ENCODE results near the gene PARP12. TPM values are rescaled to one million over a fixed set of nuclear protein-coding genes. Genes with fewer than 3 reads are reported as not detected.

The PARP12 gene
- total and polyA plus RNA-seq, 9 of the 15 experiments (the other 6 are each of a cell fraction or from before 2014, with no cell fraction given) = 4.6 to 40.4 (median 23.5) TPM

GRCh38 chr7:140003913-140004382, 58.8 kb downstream of the PARP12 start:
- Histone ChIP-seq H4K20me1 (replicated peaks; ENCODE audit: control insufficient read depth, insufficient read depth, low read length) (no peaks in the 10 kb centered on the region), H3K9me3 (replicated peaks; ENCODE audit: control insufficient read depth, insufficient read depth, low read depth, low read length) (no peaks in the 10 kb centered on the region), H3K27me3 (ENCODE audit: control insufficient read depth in 2 of 2, insufficient read depth in 2 of 2, low read length in 2 of 2) (peaks cover 0 to 9% of the 10 kb centered on the region in 2 experiments; a peak in 2 of 5 replicates), H3K79me2 (ENCODE audit: control insufficient read depth, insufficient read depth, low read length) (no peaks in the 10 kb centered on the region), H3K9me1 (ENCODE audit: control insufficient read depth, insufficient read depth, low read length) (no peaks in the 10 kb centered on the region), H3K4me1 (replicated peaks in 1 of 2; ENCODE audit: control insufficient read depth in 2 of 2, insufficient read depth in 2 of 2, low read length in 2 of 2) (peaks cover 10 to 11% of the 10 kb centered on the region in 2 experiments; a peak in 4 of 5 replicates), H3K4me3 (no peak overlapping the region), H3K27ac (ENCODE audit: extremely low read depth, low read depth, low read length) (no peak overlapping the region), H3K9ac (ENCODE audit: insufficient read depth in 1 of 2, low read depth in 2 of 2, low read length in 2 of 2) (no peak overlapping the region), H2AFZ (ENCODE audit: low read depth, low read length) (peak overlapping the region; percentile 56; the same call in 1 of the 2 replicates), H3K36me3 (ENCODE audit: control insufficient read depth, insufficient read depth, low read length) (no peaks in the 10 kb centered on the region), H3K4me2 (ENCODE audit: insufficient read depth, low read length) (no peak overlapping the region)
- DNase-seq (ENCODE audit: extremely low read depth in 1 of 4, low spot score in 3 of 4) (peak; percentile 81 to 84 (median 84)), ATAC-seq (peak; percentile 73), FAIRE-seq (peak; percentile 85)
- CTCF ChIA-PET (ENCODE audit: low intra/inter-chr PET ratio) = interaction anchor here (1.0 to 5.4 kb wide), 8 partner anchors 228 to 504 kb away, joined by 3 to 92 read pairs (median 16); no protein-coding TSS in a partner anchor
- in situ Hi-C loops (cut with MboI) (loop anchor here (5.0 kb wide), 3 partner anchors 232 to 502 kb away; no protein-coding TSS in a partner anchor), intact Hi-C loops (cut with micrococcal nuclease) (loop anchor here (1.0 to 5.0 kb wide), 9 partner anchors 87 to 572 kb away; no protein-coding TSS in a partner anchor)
- BruUV-seq (replicated peaks) = no TSS peak
- POLR2A ChIA-PET = no interaction called here
- 15% methylated on average over 9 of the region's 9 CpGs for WGBS (ENCODE audit: insufficient coverage, low coverage, missing lambda C conversion rate)
- TF ChIP-seq SNIP1 (IDR thresholded peaks at IDR 0.05; ENCODE audit: low read depth) (no peak), CC2D1A (IDR thresholded peaks at IDR 0.05) (peak; percentile 60; the same call in 1 of the 2 replicates), ZNF431 (CRISPR knock-in tag; IDR thresholded peaks at IDR 0.05) (no peak), NFYB (IDR thresholded peaks at IDR 0.05; ENCODE audit: extremely low read depth, insufficient read length) (no peak), EGR1 (conservative IDR thresholded peaks at IDR 0.05) (no peak), TCF7L2 (IDR thresholded peaks at IDR 0.05; ENCODE audit: low read depth, low read length) (no peak), FUS (optimal IDR thresholded peaks at IDR 0.05; ENCODE audit: low read depth, low read length) (no peak), ZNF121 (CRISPR knock-in tag; conservative IDR thresholded peaks at IDR 0.05) (no peak), SMARCB1 (IDR thresholded peaks at IDR 0.05; ENCODE audit: insufficient read length, low read depth) (no peak), ZNF3 (CRISPR knock-in tag; IDR thresholded peaks at IDR 0.05) (no peak), TAF1 (IDR thresholded peaks at IDR 0.05; ENCODE audit: control insufficient read depth, extremely low read depth, insufficient read depth, low read length, severe bottlenecking) (no peak), RNF219 (CRISPR knock-in tag; IDR thresholded peaks at IDR 0.05) (no peak), SIN3A (IDR thresholded peaks at IDR 0.05; ENCODE audit: borderline replicate concordance in 2 of 2, control insufficient read depth in 1 of 2, low read depth in 2 of 2, low read length in 2 of 2) (no peak), TBP (optimal IDR thresholded peaks at IDR 0.05; ENCODE audit: low read depth, low read length) (no peak), ID3 (CRISPR knock-in tag; IDR thresholded peaks at IDR 0.05) (no peak), ID3 (tag; IDR thresholded peaks at IDR 0.05) (no peak), CBX1 (IDR thresholded peaks at IDR 0.05; ENCODE audit: low read depth) (no peak), ZBTB9 (CRISPR knock-in tag; IDR thresholded peaks at IDR 0.05) (no peak), PHB (CRISPR knock-in tag; IDR thresholded peaks at IDR 0.05) (no peak)

All from K562 (cell line).